IMR-90 (cell line): ENCODE results near the gene HCRTR1. TPM values are rescaled to one million over a fixed set of nuclear protein-coding genes. Genes with fewer than 3 reads are reported as not detected.

Source experiments
- ATAC-seq: fragments of 200-7000 bp; cut with Tn5 transposase; 2 replicates; pipeline ENCODE4 v1.9.1; 2020; ENCODE audit warnings: low read depth, mild to moderate bottlenecking, moderate library complexity
- BruUV-seq: library from RNA; stranded (reverse); fragments of 400-500 nt; replicated peaks from 2 replicates; lab custom pipeline; 2021; lab: Mats Ljungman, UMichigan
- CTCF ChIA-PET: fragments of 300-600 bp; formaldehyde crosslinking; extraction: SDS; loops from one replicate; lab custom pipeline; 2021; ENCODE audit warnings: antibody characterized with exemption; lab: Yijun Ruan, JAX
- POLR2A ChIA-PET: fragments of 300-600 bp; sonication (Branson Sonifier 250); formaldehyde crosslinking; loops from one replicate; lab custom pipeline; 2022; ENCODE audit warnings: antibody characterized with exemption; ENCODE audit not compliant: unreplicated experiment; lab: Charles Lee
- DNase-seq: peaks from one replicate; pipeline ENCODE4 v3.0.0; 2013
- H2AFZ ChIP-seq: replicated peaks from 2 replicates; pipeline ENCODE3; 2013; ENCODE audit warnings: low read length, mild to moderate bottlenecking; ENCODE audit not compliant: poor library complexity
- H2AK5ac ChIP-seq: 2 replicates; pipeline ENCODE4 v1.6.1; 2013; ENCODE audit warnings: low read depth, low read length, inconsistent platforms
- H2AK9ac ChIP-seq: replicated peaks from 2 replicates; pipeline ENCODE3; 2013; ENCODE audit warnings: mild to moderate bottlenecking, low read depth, low read length, moderate library complexity; ENCODE audit not compliant: poor library complexity
- H2BK120ac ChIP-seq: 2 replicates; pipeline ENCODE4 v1.6.1; 2013; ENCODE audit warnings: low read depth, low read length, inconsistent platforms
- H2BK15ac ChIP-seq: 3 replicates; pipeline ENCODE4 v1.6.1; 2013; ENCODE audit warnings: low read depth, low read length, inconsistent platforms
- H2BK20ac ChIP-seq: 2 replicates; pipeline ENCODE4 v1.6.1; 2013; ENCODE audit warnings: low read depth, mild to moderate bottlenecking, inconsistent platforms, low read length, moderate library complexity
- H2BK5ac ChIP-seq: 2 replicates; pipeline ENCODE4 v1.6.1; 2013; ENCODE audit warnings: mild to moderate bottlenecking, low read depth, low read length, inconsistent platforms; ENCODE audit not compliant: poor library complexity, severe bottlenecking
- H3K14ac ChIP-seq: replicated peaks from 2 replicates; pipeline ENCODE4 v1.6.1; 2013; ENCODE audit warnings: low read depth, low read length, inconsistent platforms
- H3K18ac ChIP-seq: 2 replicates; pipeline ENCODE4 v1.6.1; 2013; ENCODE audit warnings: low read depth, low read length, control low read depth
- H3K23ac ChIP-seq: 2 replicates; pipeline ENCODE4 v1.6.1; 2013; ENCODE audit warnings: low read depth, low read length, inconsistent platforms
- H3K27ac ChIP-seq: 2 replicates; pipeline ENCODE4 v1.5.1; 2013; ENCODE audit warnings: mild to moderate bottlenecking, control low read depth, low read length; ENCODE audit not compliant: insufficient read depth
- H3K27me3 ChIP-seq: 2 replicates; pipeline ENCODE4 v1.6.1; 2013; ENCODE audit warnings: low read length; ENCODE audit not compliant: control insufficient read depth, insufficient read depth
- H3K36me3 ChIP-seq: 2 replicates; pipeline ENCODE4 v1.6.1; 2013; ENCODE audit warnings: low read length, mixed read lengths; ENCODE audit not compliant: control insufficient read depth, insufficient read depth
- H3K4ac ChIP-seq: 2 replicates; pipeline ENCODE4 v1.6.1; 2013; ENCODE audit warnings: low read depth, low read length, inconsistent platforms
- H3K4me1 ChIP-seq: 2 replicates; pipeline ENCODE4 v1.6.1; 2013; ENCODE audit warnings: low read length, mixed read lengths; ENCODE audit not compliant: control insufficient read depth, insufficient read depth
- H3K4me2 ChIP-seq: 2 replicates; pipeline ENCODE4 v1.6.1; 2013; ENCODE audit warnings: low read depth, mild to moderate bottlenecking, control low read depth, low read length, moderate library complexity
- H3K4me3 ChIP-seq: 2 replicates; pipeline ENCODE4 v1.5.1; 2013; ENCODE audit warnings: low read depth, mild to moderate bottlenecking, control low read depth, low read length, moderate library complexity; ENCODE audit not compliant: insufficient read depth
- H3K56ac ChIP-seq: 2 replicates; pipeline ENCODE4 v1.6.1; 2013; ENCODE audit warnings: low read length, inconsistent platforms; ENCODE audit not compliant: insufficient read depth; ENCODE audit errors: extremely low read depth
- H3K79me1 ChIP-seq, 2 experiments: 2 replicates each; pipeline ENCODE4 v1.6.1; 2013; ENCODE audit warnings: low read length in 2 of 2, inconsistent platforms in 1 of 2, low read depth in 1 of 2
- H3K9ac ChIP-seq: 2 replicates; pipeline ENCODE4 v1.6.1; 2013; ENCODE audit warnings: low read depth, low read length, control low read depth
- H3K9me1 ChIP-seq: 2 replicates; pipeline ENCODE4 v1.6.1; 2013; ENCODE audit warnings: low read length, inconsistent platforms; ENCODE audit not compliant: insufficient read depth
- H3K9me3 ChIP-seq: 2 replicates; pipeline ENCODE4 v1.6.1; 2013; ENCODE audit warnings: low read length; ENCODE audit not compliant: control insufficient read depth, insufficient read depth
- H4K20me1 ChIP-seq: 2 replicates; pipeline ENCODE4 v1.6.1; 2013; ENCODE audit warnings: low read length, inconsistent platforms; ENCODE audit not compliant: insufficient read depth
- H4K5ac ChIP-seq: 2 replicates; pipeline ENCODE4 v1.6.1; 2013; ENCODE audit warnings: mild to moderate bottlenecking, low read depth, low read length, control low read depth
- H4K8ac ChIP-seq, 2 experiments: 2 replicates each; pipeline ENCODE4 v1.6.1; 2013; ENCODE audit warnings: low read depth in 2 of 2, low read length in 2 of 2, control low read depth in 1 of 2, inconsistent platforms in 1 of 2
- H4K91ac ChIP-seq: 2 replicates; pipeline ENCODE4 v1.6.1; 2013; ENCODE audit warnings: low read depth, low read length, inconsistent platforms; ENCODE audit not compliant: insufficient read depth
- BHLHE40 ChIP-seq: fragments of 150-350 bp; IDR thresholded peaks from 2 replicates; pipeline ENCODE4 v1.6.1; 2016; ENCODE audit warnings: mild to moderate bottlenecking, low read depth, low read length
- CEBPB ChIP-seq: IDR thresholded peaks from 2 replicates; pipeline ENCODE4 v1.6.1; 2012; ENCODE audit warnings: low read depth, low read length, improper control_type of control experiment
- CHD1 ChIP-seq: IDR thresholded peaks from 2 replicates; pipeline ENCODE4 v1.6.1; 2012; ENCODE audit warnings: low read depth, low read length, improper control_type of control experiment
- FOS ChIP-seq: fragments of 150-350 bp; IDR thresholded peaks from 2 replicates; pipeline ENCODE4 v1.6.1; 2016; ENCODE audit warnings: low read depth, low read length
- MAFK ChIP-seq: IDR thresholded peaks from 2 replicates; pipeline ENCODE4 v1.6.1; 2012; ENCODE audit warnings: low read depth, low read length, improper control_type of control experiment
- NFE2L2 ChIP-seq: fragments of 150-350 bp; IDR thresholded peaks from 2 replicates; pipeline ENCODE4 v1.6.1; 2016; ENCODE audit warnings: low read depth, mild to moderate bottlenecking, low read length
- SMC3 ChIP-seq: fragments of 150-350 bp; IDR thresholded peaks from 2 replicates; pipeline ENCODE4 v1.6.1; 2016; ENCODE audit warnings: low read depth, mild to moderate bottlenecking, antibody characterized with exemption, low read length, moderate library complexity
- WGBS, 2 experiments: methylation state at CpG; one replicate each; pipeline versions ENCODE4 v1.1.5 to v1.1.7; 2013; ENCODE audit warnings: missing lambda C conversion rate in 2 of 2; ENCODE audit not compliant: insufficient read length in 1 of 2; ENCODE audit errors: extremely low coverage in 2 of 2; 5-methylcytosine and 5-hydroxymethylcytosine counted together
- dilution Hi-C: fragments of 300-500 bp; cut with HindIII; formaldehyde crosslinking; loops from one replicate; pipeline ENCODE4 v1.14.3; 2018; ENCODE audit warnings: low sequenced_read_pairs; ENCODE audit not compliant: unreplicated experiment
- in situ Hi-C: fragments of 300-500 bp; cut with MboI; formaldehyde crosslinking; loops from 3 replicates; pipeline ENCODE4 v1.14.3; 2019; ENCODE audit warnings: low sequenced_read_pairs, inconsistent platforms, mixed read lengths
- intact Hi-C: fragments of 100-400 bp; cut with micrococcal nuclease; formaldehyde crosslinking; loops from 2 replicates; pipeline ENCODE4 v1.10.0; 2022
- polyA plus RNA-seq, 3 experiments: library from polyadenylated mRNA; depleted of rRNA; stranded (reverse); fragments of >200 nt; gene quantifications; 2 replicates each; pipeline ENCODE4 v1.2.3, GENCODE V29; 2012; ENCODE audit warnings: low replicate concordance in 1 of 3
- total RNA-seq: library from RNA; depleted of rRNA; stranded (reverse); fragments of >200 nt; gene quantifications from 2 replicates; pipeline ENCODE4 v1.2.3, GENCODE V29; 2012
- TF ChIP-seq, protein P1 (sequence below): conservative IDR thresholded peaks from 2 replicates; pipeline ENCODE4 v1.5.1; 2012; ENCODE audit warnings: mild to moderate bottlenecking, low read depth, low read length, improper control_type of control experiment

HCRTR1 gene
- total and polyA plus RNA-seq, 2 of the 4 experiments (the other 2 are of a cell fraction): not detected

DNA sequence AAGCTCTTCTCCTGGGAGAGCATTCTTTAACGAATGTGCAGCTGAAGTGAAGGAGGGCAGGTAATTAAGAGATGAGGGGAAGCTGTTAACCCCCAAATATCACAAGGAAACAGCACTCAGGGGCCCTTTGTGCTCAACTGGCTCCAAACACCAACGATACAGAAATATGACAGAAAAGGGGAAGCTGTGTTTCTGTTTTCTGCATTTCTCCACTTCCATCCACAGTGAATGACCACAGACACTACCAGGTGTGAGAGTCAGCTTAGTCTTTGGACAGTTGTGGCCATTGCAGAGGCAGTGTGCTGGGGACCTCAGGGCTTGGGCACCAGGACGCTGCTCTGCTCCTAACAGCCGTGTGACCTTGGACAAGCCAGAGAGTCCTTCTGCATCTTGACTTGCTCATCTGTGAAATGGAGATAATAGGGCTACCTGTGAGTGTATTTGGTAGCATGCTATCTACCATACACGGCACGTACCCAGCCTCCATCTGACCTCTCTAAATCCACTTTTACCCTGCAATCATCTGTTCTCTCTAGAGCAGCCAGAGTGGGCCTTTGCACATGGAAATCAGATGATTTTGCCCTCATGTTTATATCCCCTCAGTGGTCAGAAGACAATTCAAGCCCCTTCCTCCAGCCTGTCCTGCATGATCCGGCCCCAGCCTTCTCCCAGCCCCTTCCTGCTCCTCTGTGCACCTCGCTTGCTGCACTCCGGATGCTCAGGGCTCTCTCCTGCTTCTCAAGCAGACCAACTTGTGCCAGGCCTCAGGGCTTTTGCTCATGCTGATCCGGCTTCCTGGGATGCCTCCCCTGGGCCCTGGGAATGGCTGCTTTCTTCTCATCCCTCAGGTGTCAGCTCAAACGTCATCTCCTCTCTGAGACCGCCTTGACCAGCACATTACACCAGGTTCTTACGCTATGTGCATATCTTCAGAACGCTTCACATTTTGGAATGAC, 45.9 kb upstream of the HCRTR1 start:
- intact Hi-C loops (no loop called here), dilution Hi-C loops (no loop called here), in situ Hi-C loops (no loop called here)
- BruUV-seq: no TSS peak
- no peak overlapping the region for H4K91ac ChIP-seq
- H3K36me3 ChIP-seq: no peaks in the 10 kb centered on the region
- H3K9me3 ChIP-seq: no peaks in the 10 kb centered on the region
- H2BK5ac ChIP-seq: no peak overlapping the region
- no peak overlapping the region for H2BK20ac ChIP-seq
- ATAC-seq (no peak), DNase-seq (no peak)
- no peak overlapping the region for H2BK120ac ChIP-seq
- no peak overlapping the region for H3K56ac ChIP-seq
- H3K27ac ChIP-seq: no peak overlapping the region
- H3K4me2 ChIP-seq: no peak overlapping the region
- CTCF ChIA-PET: interaction anchor here (0.5 kb wide), 1 partner anchor 66 kb away, joined by 3 read pairs; no protein-coding TSS in a partner anchor
- no peak overlapping the region for H3K18ac ChIP-seq
- H3K14ac ChIP-seq: no peak overlapping the region
- no peaks in the 10 kb centered on the region for H3K79me1 ChIP-seq
- H4K5ac ChIP-seq: no peak overlapping the region
- 89% methylated on average over 4 of the region's 14 CpGs; no CpG with 5 or more reads in 1 of the 2 experiments for WGBS, 2 experiments
- no peak overlapping the region for H3K23ac ChIP-seq
- H4K20me1 ChIP-seq: peaks cover 5% of the 10 kb centered on the region
- H3K4me1 ChIP-seq: peaks cover 14% of the 10 kb centered on the region
- H3K4me3 ChIP-seq: no peak overlapping the region
- no peaks in the 10 kb centered on the region for H3K27me3 ChIP-seq
- TF ChIP-seq, protein P1, sequence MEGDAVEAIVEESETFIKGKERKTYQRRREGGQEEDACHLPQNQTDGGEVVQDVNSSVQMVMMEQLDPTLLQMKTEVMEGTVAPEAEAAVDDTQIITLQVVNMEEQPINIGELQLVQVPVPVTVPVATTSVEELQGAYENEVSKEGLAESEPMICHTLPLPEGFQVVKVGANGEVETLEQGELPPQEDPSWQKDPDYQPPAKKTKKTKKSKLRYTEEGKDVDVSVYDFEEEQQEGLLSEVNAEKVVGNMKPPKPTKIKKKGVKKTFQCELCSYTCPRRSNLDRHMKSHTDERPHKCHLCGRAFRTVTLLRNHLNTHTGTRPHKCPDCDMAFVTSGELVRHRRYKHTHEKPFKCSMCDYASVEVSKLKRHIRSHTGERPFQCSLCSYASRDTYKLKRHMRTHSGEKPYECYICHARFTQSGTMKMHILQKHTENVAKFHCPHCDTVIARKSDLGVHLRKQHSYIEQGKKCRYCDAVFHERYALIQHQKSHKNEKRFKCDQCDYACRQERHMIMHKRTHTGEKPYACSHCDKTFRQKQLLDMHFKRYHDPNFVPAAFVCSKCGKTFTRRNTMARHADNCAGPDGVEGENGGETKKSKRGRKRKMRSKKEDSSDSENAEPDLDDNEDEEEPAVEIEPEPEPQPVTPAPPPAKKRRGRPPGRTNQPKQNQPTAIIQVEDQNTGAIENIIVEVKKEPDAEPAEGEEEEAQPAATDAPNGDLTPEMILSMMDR: no peak
- TF ChIP-seq MAFK: no peak
- no peak for TF ChIP-seq SMC3
- no peak for TF ChIP-seq CEBPB
- no peak for TF ChIP-seq CHD1
- TF ChIP-seq FOS: no peak
- TF ChIP-seq BHLHE40: no peak
- TF ChIP-seq NFE2L2: no peak
- no peak overlapping the region for H2AK5ac ChIP-seq
- H2AK9ac ChIP-seq: no peak overlapping the region
- POLR2A ChIA-PET: no interaction called here
- H3K9ac ChIP-seq: no peak overlapping the region
- no peak overlapping the region for H2AFZ ChIP-seq
- peak overlapping the region; percentile 15; the same call in 1 of the 2 replicates for H3K4ac ChIP-seq
- no peak overlapping the region for H4K8ac ChIP-seq
- H3K9me1 ChIP-seq: peaks cover 11% of the 10 kb centered on the region
- H2BK15ac ChIP-seq: 0 out of 3 replicates have a peak overlapping the region, but pooled peaks have one; percentile 14
